Raji (cell line): Measurements from ENCODE around the gene ZNF681.

Source experiments
- POLR2A ChIP-seq: IDR thresholded peaks from 2 replicates; pipeline ENCODE4 v1.6.1; 2011; ENCODE audit warnings: low read depth, low read length, control low read depth; ENCODE audit not compliant: insufficient read depth

ZNF681 gene

DNA sequence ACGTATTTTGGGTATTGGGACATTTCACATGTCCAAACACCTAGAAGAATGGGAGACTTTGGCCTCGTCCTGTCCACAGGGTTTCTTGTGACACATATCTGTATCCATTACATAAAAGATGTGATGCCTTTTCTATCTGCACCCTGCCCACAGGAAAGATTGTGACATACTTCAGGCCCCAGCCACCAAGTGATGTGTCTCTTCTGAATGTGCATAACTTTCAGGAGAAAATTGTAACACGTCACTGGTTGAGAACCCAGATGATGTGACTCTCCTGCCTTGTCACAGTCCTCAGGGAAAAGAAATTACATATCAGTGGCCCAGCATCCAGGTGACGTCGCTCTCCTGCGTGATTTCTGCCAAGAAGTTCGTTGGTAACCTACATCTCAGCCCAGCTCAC, 21.0 kb upstream of the ZNF681 start:
- TF ChIP-seq POLR2A = no peak

DNA sequence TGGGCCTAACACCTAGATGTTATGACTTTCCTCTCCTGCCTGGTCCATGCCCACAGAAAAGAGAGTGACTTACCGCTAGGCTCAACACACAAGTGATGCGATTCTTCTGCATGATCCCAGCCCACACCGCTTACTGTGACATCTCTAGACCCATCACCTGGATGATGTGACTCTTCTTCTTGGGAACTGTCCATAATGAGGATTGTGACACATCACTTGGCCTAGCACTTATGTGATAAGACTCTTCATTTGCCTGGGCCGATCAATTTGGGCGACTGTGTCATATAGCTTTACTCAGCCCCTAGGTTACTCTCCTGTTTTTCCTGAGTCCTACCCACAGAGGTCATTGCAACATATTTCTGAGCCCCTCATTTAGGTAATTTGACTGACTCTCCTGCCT, 19.9 kb upstream of the ZNF681 start:
- TF ChIP-seq POLR2A = no peak

DNA sequence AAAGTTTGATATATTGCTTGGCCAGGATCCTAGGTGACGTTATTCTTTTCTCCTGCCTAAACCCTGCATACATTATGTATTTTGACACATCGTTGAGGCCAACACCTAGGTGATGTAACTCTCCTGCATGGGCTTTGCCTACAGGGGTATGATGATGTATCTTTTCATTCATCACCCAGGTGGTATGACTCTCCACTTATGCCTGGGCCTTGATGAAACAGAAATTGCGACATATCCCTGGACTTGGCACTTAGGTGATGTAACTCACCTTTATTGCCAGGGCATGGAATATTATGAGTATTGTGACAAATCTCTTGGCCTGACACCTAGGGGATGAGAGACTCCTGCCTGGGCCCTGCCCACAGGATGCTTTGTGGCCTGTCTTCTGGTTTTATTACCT, 18.5 kb upstream of the ZNF681 start:
- TF ChIP-seq POLR2A = no peak

DNA sequence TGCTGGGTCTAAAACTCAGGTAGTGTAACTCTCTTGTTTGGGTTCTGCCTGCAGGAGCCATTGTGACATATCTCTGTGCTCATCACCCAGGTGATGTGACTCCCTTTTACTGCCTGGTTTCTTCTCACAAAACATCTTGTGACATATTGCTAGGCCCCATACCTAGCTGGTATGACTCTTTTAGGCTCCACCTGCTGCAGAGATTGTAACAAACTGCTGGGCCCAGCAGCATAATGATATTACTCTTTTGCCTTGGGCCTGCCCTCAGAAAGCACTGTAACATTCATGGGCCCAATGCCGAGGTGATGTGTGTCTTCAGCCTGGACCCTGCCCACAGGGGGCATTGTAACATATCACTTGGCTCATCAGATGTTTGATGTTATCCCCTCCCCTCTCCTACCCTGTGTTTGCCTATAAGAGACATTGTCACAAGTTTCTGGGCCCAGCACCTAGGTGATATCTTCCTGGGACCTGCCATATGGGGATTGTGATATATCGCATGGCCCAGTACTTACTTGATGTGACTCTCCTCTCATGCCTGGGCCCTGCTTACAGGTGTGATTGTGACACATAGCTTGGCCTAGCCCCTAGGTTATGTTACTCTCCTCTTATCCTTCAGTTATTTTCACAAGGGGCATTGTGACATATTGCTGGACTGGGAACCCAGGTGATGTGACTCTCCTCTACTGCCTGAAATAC, 18.0 kb upstream of the ZNF681 start:
- TF ChIP-seq POLR2A = no peak

DNA sequence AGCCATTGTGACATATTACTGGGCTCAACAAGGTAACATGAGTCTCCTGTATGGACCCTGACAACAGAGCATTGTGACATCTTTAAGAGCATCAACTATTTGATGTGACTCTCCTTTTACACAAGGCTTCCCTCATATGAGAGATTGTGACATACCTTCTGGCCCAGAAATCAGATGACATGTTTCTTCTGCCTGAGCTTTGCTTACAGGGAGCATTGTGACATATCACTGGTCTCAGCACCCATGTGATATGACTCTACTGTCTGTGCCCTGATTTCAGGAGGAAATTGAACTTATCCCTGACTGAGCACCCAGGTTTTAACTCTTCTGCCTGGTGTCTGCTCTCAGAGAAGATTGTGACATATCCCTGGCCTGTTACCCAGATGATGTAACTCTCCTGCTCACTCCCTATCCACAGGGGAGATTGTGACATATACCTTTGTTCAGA, 15.9 kb upstream of the ZNF681 start:
- TF ChIP-seq POLR2A = no peak

DNA sequence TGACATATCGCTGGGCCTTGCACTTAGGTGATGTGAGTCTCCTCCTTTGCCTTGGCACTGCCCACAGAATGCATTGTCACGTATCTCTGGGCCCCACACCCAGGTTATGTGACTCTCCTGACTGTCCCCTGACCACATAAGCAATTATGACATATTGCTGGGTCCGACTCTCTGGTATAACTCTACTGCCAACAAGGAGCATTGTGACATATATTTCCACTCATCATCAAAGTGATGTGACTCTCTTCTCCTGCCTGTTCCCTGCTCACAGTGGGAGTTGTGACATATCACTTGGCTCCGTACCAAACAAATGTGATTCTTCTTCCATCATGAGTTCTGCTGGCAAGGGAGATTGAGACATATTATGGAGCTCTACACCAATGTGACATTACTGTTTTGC, 15.4 kb upstream of the ZNF681 start:
- TF ChIP-seq POLR2A = no peak

DNA sequence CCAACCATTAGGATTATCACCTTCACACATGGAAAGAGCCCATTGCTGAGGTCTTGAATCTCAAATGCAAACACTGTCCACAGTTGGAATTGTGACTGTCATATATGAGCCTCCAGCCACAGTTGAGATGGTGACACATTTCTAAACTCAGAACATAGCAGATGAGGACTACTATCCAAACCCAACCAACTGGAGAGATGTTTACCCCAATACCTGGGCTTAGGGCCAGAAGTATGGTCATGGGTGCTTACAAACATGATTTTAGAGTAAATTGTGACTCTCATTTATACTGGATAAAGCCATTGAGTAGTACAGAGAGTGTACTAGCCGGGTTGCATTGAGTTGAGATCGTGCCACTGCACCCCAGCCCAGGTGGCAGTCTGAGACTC, 14.0 kb upstream of the ZNF681 start:
- TF ChIP-seq POLR2A = no peak

DNA sequence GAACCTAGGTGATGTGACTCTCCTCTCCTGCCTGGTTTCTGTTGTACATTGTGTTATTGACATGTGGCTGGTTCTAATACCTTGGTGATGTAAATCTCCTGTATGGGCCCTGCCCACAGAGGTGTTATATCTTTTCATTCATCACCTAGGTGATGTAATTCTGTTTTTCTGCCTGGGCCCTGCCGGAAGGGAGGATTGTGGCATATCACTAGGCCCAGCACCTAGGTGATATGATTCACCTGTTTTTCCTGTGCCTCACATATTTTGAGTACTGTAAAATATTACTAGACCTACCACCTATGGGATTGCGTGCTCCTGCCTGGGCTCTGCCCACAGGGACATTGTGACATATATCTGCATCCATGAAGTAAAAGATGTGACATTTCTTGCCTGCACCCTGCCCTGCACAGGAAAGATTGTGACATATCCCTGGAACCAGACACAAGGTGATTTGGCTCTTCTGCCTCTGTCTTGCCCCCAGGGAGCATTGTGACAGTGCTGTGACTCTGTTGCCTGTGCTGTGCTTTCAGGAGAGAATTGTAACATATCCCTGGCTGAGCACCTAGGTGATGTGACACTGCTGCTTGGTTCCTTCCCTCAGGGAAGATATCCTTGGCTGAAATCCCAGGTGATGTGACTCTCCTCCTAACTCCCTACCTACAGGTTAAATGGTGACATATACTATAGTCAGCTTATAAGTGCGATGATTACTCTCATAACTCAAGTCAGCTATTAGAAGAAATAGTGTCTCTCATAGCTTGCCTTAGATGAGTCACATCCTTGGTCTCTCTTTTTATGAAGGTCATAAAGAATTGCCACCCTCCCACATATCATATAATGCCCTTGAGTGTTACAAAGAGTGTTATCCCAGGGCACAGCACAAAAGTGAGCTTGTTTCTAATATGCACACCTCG, 13.3 kb upstream of the ZNF681 start:
- TF ChIP-seq POLR2A = no peak

DNA sequence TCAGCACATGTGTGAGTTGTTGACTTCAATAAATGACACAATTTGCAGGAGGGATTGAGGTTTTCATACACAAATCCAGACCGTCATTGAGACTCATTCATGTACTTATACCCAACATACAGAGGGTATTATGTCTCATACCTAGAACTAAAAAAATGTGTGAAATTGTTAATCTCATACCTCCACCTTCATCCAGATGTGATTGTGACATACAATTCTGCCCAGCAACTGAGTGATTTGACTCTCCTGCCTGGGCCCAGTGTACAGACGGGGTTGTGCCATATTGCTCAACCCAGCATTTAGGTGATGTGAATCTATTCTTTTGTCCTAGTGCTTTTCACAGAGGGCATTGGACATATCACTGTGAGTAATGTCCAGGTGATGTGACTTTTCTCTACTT, 12.6 kb upstream of the ZNF681 start:
- no peak for TF ChIP-seq POLR2A

DNA sequence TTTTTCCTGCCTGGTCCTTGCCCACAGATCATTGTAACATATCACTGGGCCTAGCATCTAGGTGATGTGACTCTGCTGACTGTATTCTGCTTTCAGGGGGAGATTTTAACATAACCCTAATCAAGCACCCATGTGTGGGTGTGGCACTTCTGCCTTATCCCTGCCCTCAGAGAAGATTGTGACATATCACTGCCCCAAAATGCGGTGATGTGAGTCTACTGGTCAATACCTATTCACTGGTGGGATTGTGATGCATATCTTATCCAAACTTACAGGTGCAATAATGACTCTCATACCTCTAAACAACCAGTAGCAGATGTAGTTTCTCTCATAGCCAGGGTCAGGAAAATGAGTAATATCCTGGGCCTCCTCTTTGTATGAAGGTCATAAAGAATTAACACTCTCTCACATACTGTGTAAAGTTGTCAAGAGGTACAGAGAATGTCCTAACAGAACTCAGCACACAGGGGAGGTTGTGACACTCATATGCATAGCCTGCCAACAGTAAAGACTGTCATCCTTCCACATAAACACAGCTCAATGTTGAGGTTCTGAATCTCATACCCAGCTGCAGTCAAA, 12.1 kb upstream of the ZNF681 start:
- no peak for TF ChIP-seq POLR2A

DNA sequence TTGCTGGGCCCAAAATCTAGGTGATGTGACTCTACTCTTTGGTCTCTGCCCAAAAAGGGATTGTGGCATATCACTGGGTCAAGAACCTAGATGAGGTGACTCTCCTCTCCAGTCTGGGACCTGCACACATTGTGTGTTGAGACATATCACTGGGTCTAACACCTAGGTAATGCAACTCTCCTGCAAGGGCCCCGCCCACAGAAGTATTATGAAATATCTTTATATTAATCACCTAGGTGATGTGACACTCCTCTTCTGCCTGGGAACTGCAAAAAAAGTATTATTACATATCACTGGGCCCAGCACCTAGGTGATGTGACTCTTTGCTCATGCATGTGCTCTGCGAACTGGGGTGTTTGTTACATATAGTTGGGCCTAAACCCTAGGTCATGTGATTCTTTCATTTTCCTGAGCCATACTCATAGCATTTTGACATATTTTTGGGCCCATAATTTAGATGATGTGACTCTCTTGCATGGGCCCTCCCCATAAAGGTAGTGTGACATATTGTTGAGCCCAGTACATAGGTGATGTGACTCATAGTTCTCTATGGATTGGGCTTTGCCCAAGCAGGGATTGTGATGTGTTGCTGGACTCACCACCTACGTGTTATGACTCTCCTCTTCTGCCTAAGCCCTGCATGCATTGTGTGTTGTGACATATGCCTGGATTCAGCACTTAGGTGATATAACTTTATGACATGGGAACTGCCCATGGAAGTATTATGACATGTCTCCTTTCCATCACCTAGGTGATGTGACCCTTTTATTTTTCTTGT, 11.2 kb upstream of the ZNF681 start:
- TF ChIP-seq POLR2A = no peak

DNA sequence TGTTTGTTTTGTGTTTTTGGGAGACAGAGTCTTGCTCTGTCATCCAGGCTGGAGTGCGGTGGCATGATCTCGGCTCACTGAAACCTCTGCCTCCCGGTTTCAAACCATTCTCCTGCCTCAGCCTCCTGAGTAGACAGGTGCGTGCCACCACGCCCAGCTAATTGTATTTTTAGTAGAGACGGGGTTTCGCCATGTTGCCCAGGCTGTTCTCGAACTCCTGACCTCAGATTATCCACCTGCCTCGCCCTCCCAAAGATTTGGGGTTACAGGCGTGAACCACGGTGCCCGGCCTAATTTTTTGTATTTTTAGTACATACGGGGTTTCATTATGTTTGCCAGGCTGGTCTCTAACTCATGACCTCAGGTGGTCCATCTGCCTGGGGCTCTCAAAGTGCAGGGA, 8.3 kb upstream of the ZNF681 start:
- no peak for TF ChIP-seq POLR2A

DNA sequence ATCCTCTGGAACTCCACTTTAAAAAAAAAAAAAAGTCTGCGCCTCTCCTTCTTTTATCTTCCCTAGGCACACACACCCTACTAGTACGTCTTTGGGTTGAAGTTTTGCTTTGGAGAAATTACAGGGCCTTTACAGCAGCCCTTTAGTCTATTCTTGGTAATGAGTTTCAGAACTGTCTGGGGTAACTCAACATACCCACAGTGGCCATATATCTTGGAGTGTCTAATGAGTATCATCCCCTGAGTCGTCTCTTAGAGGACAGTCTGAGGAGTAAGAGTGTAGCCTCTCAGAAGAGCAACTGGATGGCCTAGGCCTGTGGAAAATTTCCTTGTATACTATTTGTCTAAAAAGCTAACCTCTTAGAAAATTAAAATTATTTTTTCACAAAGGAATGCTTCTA, 6.1 kb upstream of the ZNF681 start:
- TF ChIP-seq POLR2A = no peak

DNA sequence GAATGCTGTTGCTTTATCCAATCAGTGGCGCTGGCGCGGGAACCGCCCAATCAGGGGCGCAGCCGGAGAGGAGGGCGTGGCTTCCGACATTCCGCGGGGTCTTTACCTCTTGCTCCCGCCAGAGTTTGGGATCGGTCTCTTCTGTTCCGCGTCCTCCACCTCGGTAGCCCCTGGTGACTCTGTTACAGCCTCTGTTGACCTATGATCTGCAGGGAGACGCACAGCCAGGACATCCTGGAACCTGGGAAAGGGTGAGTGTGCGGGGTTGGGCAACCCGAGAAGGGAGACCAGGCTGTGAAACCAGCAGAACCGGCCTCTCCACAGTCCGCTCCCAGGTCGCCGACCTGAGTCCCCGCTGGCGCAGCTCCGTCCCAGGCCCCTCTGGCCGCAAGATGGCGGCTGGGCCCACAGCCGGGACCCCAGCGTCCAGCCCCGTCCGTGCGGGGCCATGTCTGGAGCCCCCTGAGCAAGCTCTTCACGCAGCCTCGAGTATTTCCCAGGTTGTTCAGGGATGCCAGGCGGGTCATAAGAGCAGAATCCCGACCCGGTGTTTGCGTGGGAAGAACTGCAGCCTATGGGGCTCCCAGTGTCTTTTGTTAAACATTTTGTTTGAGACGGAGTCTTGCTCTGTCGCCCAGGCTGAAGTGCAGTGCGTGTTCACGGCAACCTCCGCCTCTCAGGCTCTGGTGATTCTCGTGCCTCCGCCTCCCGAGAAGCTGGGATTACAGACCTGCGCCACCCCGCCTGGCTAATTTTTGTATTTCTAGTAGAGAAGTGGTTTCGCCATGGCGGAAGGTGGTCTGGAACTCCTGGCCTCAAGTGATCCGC, 4.4 kb upstream of the ZNF681 start:
- peak; percentile 58 for TF ChIP-seq POLR2A
